GM12864 (cell line): Measurements from ENCODE around the gene PXDN.
"Not testable (repeated sequence)": the region's sequence is repeated elsewhere in the genome, so short reads cannot be mapped to it uniquely, and the experiment has no call there.

ENCODE experiments used
- DNase-seq: peaks from one replicate; pipeline ENCODE4 v3.0.0-alpha.2; 2011; ENCODE audit warnings: low read depth
- H3K4me3 ChIP-seq: 2 replicates; pipeline ENCODE4 v1.5.1; 2011; ENCODE audit warnings: mild to moderate bottlenecking, low read depth, low read length, control low read depth
- TF ChIP-seq, protein P1 (sequence below): IDR thresholded peaks from 2 replicates; pipeline ENCODE4 v1.5.1; 2011; ENCODE audit warnings: low read depth, mild to moderate bottlenecking, moderate library complexity, low read length, control low read depth, inconsistent platforms; ENCODE audit errors: missing control alignments

The PXDN gene

DNA sequence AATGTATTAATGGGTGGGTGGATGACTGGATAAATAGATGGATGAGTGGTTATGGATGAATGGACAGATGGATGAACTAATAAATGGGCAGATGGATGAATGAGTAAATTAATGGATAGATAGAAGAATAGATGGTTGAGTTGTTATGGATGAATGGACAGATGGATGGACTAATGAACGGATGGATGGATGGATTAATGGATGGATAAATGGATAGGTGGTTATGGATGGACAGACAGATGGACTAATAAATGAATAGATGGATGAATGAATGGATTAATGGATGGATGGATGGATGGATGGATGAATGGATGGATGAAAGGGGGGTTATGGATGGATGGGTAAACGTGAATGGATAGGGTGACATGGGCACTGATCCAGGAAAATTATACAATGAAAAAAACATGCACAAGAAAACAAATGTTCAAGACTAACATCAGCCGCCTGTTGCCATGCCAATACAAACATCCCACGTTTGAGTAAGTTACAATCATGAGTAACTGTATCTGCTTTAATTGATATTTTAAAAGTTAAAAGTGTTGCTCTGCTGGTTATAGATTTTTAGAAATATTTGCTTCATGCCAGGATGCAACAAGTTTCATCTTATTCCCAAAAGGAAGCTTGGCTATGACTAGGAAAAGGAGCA lies 20.8 kb downstream of the PXDN start:
- H3K4me3 ChIP-seq, result no peak overlapping the region
- TF ChIP-seq, protein P1, sequence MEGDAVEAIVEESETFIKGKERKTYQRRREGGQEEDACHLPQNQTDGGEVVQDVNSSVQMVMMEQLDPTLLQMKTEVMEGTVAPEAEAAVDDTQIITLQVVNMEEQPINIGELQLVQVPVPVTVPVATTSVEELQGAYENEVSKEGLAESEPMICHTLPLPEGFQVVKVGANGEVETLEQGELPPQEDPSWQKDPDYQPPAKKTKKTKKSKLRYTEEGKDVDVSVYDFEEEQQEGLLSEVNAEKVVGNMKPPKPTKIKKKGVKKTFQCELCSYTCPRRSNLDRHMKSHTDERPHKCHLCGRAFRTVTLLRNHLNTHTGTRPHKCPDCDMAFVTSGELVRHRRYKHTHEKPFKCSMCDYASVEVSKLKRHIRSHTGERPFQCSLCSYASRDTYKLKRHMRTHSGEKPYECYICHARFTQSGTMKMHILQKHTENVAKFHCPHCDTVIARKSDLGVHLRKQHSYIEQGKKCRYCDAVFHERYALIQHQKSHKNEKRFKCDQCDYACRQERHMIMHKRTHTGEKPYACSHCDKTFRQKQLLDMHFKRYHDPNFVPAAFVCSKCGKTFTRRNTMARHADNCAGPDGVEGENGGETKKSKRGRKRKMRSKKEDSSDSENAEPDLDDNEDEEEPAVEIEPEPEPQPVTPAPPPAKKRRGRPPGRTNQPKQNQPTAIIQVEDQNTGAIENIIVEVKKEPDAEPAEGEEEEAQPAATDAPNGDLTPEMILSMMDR, result no peak
- DNase-seq, result no peak

DNA sequence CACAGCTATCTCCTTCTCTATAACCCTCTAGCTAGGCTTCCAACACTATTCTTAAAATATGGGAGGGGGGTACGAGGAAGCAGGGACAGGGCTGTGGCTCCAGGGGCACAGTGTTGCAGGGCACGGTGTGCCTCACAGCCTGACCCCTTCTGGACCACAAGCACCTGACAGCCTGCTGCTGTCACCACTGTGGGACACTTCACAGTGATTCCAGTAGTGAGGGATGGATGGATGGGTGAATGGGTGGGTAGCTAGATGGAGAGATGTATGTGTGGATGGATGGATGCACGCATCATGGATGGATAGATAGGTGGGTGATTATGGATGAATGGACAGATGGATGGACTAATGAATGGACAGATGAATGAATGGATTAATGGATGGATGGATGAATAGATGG lies 21.6 kb downstream of the PXDN start:
- TF ChIP-seq, protein P1, result no peak

DNA sequence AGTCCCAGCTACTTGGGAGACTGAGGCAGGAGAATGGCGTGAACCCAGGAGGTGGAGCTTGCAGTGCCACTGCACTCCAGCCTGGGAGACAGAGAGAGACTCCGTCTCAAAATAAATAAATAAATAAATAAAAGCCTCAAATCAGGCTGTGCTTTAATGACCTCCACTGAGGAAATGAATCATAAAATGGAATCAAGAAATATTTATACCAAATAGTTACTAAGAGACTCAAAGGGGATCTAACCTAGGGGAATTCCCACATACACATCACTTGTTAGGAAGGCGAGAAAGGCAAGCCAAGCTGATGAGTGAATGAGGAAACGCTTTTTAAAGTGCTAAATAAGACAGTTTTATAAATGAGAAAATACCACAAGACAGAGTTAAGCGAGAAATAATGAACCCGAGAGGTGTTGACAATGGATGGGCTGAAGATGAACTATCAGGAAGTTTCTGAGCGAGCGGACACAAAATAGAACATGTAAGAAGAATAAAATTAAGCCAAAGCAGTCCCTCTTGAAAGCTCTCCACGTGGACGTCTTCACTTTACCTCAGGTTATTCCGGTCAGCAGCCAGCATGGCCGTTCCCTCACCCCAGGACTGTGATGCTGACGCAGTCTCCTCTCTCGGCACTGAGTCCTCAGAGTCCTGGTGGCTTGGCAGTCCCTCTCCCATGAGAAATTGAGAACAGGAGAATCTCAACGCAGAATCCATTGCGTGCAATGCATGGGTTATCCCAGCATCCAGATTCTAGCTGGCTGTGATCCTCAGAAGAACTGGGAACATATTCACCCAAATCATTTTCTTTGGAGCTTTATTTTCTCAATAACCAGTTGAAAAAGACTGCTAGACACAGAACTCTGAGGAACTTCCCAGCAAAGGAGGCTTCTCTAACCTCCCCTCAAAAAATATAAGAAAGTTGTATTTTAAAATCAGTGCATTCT lies 22.3 kb downstream of the PXDN start:
- H3K4me3 ChIP-seq, result no peak overlapping the region
- no peak for DNase-seq
- TF ChIP-seq, protein P1, result no peak

More for the DNA sequence above, 21.6 kb downstream of the PXDN start:
- no peak overlapping the region for H3K4me3 ChIP-seq
- no peak for DNase-seq

DNA sequence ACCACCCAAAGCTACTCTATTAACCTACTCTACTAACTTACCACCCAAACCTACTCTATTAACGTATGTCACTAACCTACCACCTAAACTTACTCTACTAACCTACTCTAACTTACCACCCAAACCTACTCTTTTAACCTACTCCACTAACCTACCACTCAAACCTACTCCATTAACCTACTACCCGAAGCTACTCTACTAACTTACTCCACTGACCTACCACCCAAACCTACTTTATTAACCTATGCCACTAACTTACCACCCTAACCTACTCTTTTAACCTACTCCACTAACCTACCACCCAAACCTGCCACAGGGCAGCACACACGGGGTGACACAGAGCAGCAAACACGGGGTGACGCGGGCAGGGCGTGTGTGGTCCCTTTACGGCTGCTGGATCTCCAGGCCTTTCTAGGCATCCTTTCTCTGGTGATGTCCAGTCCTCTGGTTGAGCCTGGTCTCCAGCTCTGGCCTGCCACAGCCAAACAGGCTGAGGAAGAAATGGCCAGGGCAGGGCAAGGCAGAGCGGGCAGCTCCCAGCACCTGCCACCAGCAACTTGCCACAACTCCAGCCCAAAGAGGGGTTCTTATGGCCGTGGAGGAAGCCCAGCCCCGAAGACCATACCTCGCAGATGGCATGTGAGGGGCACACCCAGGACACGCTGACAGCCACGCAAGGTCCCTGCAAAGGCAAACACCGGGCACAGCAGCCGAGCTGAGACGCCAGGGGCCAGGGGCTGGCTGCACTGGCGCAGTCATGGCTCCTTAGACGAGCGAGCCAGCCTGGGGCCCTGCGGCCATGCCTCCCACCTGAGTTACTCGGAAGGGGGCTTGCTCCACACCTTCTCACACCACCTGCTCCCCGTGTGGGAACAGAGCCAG lies 25.7 kb downstream of the PXDN start:
- TF ChIP-seq, protein P1, result no peak

DNA sequence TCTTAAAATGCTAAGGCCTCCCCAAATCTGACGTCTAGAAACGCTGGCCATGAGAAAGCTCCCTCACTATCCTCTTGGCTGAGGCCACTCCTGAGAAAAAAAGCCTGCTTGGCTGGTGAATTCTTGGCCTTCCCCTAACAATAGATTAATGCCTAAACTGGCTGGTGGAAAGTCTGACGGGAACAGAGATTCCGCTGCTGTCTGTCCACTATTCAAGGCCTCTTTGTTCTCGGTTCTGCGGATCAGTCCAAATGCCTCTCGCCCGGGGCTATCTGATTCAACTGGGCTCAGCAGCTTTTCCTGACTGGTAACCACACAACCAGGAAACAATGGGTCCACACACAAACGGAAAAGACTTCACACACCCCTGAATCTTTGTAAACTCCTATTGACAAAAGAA lies 27.2 kb downstream of the PXDN start:
- no peak overlapping the region for H3K4me3 ChIP-seq
- no peak for DNase-seq
- TF ChIP-seq, protein P1, result no peak

More for the DNA sequence above, 25.7 kb downstream of the PXDN start:
- H3K4me3 ChIP-seq, result no peak overlapping the region
- DNase-seq, result no peak

DNA sequence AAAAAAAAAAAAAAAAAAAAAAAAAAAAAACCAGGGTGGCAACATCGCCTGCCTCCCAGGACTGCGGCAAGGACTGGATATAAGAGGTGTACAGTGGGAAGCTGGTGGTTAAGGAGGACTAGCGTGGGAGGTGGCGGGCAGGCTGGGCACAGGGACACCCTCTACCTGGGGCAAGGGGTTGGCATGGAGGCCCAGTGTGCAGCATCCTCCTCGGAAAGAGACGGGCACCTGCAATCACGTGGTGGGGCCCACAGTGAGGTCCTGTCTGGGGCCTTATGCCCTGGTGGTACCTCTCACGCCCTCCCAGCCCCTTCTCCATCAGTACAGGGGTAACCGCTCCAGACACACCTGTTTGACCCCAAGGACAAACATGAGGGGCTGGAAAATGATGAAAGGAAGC lies 27.9 kb downstream of the PXDN start:
- TF ChIP-seq, protein P1, result no peak
- H3K4me3 ChIP-seq, result no peak overlapping the region
- no peak for DNase-seq

DNA sequence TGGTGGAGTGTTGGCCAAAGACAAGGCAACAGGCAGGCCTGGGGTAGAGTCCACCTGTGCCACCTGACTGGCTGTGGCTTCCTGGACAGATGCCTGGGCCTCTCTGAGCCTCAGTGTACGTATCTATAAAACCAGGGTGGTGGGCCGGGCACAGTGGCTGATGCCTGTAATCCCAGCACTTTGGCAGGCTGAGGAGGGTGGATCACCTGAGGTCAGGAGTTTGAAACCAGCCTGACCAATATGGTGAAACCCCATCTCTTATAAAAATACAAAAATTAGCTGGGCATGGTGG lies 28.4 kb downstream of the PXDN start:
- DNase-seq, result not testable (repeated sequence)

More for the DNA sequence above, 28.4 kb downstream of the PXDN start:
- not testable (repeated sequence) for H3K4me3 ChIP-seq
